ENCODE results near the gene USE1. TPM values are rescaled to one million over a fixed set of nuclear protein-coding genes. Genes with fewer than 3 reads are reported as not detected.

The USE1 gene
- total RNA-seq, 2 donors from 2014 or later: 24.5 to 30.3 TPM

GRCh38 chr19:17236811-17237543, 21.8 kb downstream of the USE1 start:
- Histone ChIP-seq H3K4me1 (replicated peaks) (peaks cover 21% of the 10 kb centered on the region), H3K4me3 (no peak overlapping the region), H3K9me3 (no peaks in the 10 kb centered on the region), H3K27ac (peak overlapping the region in 1 of 2 donors; percentile 81), H3K27me3 (replicated peaks; ENCODE audit: insufficient read depth) (no peaks in the 10 kb centered on the region), H3K36me3 (no peaks in the 10 kb centered on the region)
- TF ChIP-seq POLR2AphosphoS5 (IDR thresholded peaks at IDR 0.05): no peak
- no peak for TF ChIP-seq POLR2A (IDR thresholded peaks at IDR 0.05)
- TF ChIP-seq CTCF (IDR thresholded peaks at IDR 0.05): no peak
- DNase-seq (ENCODE audit: low spot score): no peak
- 81% methylated on average over 18 of the region's 18 CpGs for WGBS
- intact Hi-C loops (cut with DNase I): no loop called here

GRCh38 chr19:17237747-17238706, 22.9 kb downstream of the USE1 start:
- Histone ChIP-seq H3K9me3 (no peaks in the 10 kb centered on the region), H3K27ac (no peak overlapping the region), H3K36me3 (no peaks in the 10 kb centered on the region), H3K4me1 (replicated peaks) (peaks cover 21% of the 10 kb centered on the region), H3K4me3 (no peak overlapping the region), H3K27me3 (replicated peaks; ENCODE audit: insufficient read depth) (no peaks in the 10 kb centered on the region)
- WGBS: 88% methylated on average over 13 of the region's 13 CpGs
- DNase-seq (ENCODE audit: low spot score): no peak
- TF ChIP-seq CTCF (IDR thresholded peaks at IDR 0.05): no peak
- TF ChIP-seq POLR2A (IDR thresholded peaks at IDR 0.05): no peak
- TF ChIP-seq POLR2AphosphoS5 (IDR thresholded peaks at IDR 0.05): no peak
- intact Hi-C loops (cut with DNase I): no loop called here

- Histone ChIP-seq H3K4me1 (replicated peaks) (peaks cover 14% of the 10 kb centered on the region), H3K27me3 (replicated peaks; ENCODE audit: insufficient read depth) (no peaks in the 10 kb centered on the region), H3K9me3 (no peaks in the 10 kb centered on the region), H3K4me3 (no peak overlapping the region), H3K27ac (no peak overlapping the region), H3K36me3 (no peaks in the 10 kb centered on the region)
- WGBS: 56% methylated on average over 23 of the region's 24 CpGs
- intact Hi-C loops (cut with DNase I): no loop called here
- no peak for TF ChIP-seq POLR2A (IDR thresholded peaks at IDR 0.05)
- no peak for TF ChIP-seq CTCF (IDR thresholded peaks at IDR 0.05)
- TF ChIP-seq POLR2AphosphoS5 (IDR thresholded peaks at IDR 0.05): no peak
- DNase-seq (ENCODE audit: low spot score): no peak
Observed at GRCh38 chr19:17240062-17240752, 25.1 kb downstream of the USE1 start.

- Histone ChIP-seq H3K4me3 (no peak overlapping the region), H3K36me3 (no peaks in the 10 kb centered on the region), H3K4me1 (replicated peaks) (peaks cover 10% of the 10 kb centered on the region), H3K27ac (no peak overlapping the region), H3K9me3 (no peaks in the 10 kb centered on the region), H3K27me3 (replicated peaks; ENCODE audit: insufficient read depth) (no peaks in the 10 kb centered on the region)
- WGBS: 98% methylated on average over 6 of the region's 6 CpGs
- TF ChIP-seq CTCF (IDR thresholded peaks at IDR 0.05) (no peak), POLR2AphosphoS5 (IDR thresholded peaks at IDR 0.05) (no peak), POLR2A (IDR thresholded peaks at IDR 0.05) (no peak)
- no peak for DNase-seq (ENCODE audit: low spot score)
- intact Hi-C loops (cut with DNase I): no loop called here
Observed at GRCh38 chr19:17240826-17241399, 25.8 kb downstream of the USE1 start.

All from prostate gland (tissue), 2 donors.